Calu3 (cell line): Measurements from ENCODE around the gene WDR45B. TPM values are rescaled to one million over a fixed set of nuclear protein-coding genes. Genes with fewer than 3 reads are reported as not detected.

ENCODE experiments used
- BruUV-seq: library from RNA; stranded (reverse); fragments of 400-500 nt; replicated peaks from 2 replicates; lab custom pipeline; 2021; lab: Mats Ljungman, UMichigan
- CTCF ChIA-PET: fragments of 300-600 bp; sonication (Branson Sonifier 250); formaldehyde crosslinking; loops from one replicate; lab custom pipeline; 2022; ENCODE audit warnings: antibody characterized with exemption; lab: Charles Lee
- DNase-seq: peaks from one replicate; pipeline ENCODE4 v3.0.0; 2022
- H3K27ac Mint-ChIP-seq: one replicate; pipeline ENCODE4 v1.8.0; 2022; ENCODE audit warnings: mixed read lengths; ENCODE audit not compliant: unreplicated experiment
- H3K27me3 Mint-ChIP-seq: one replicate; pipeline ENCODE4 v1.8.0; 2022; ENCODE audit warnings: mixed read lengths; ENCODE audit not compliant: unreplicated experiment
- H3K36me3 Mint-ChIP-seq: one replicate; pipeline ENCODE4 v1.8.0; 2022; ENCODE audit warnings: mild to moderate bottlenecking, moderate library complexity, mixed read lengths; ENCODE audit not compliant: insufficient read depth, unreplicated experiment
- H3K4me1 Mint-ChIP-seq: one replicate; pipeline ENCODE4 v1.8.0; 2022; ENCODE audit warnings: mild to moderate bottlenecking, low read depth, mixed read lengths; ENCODE audit not compliant: unreplicated experiment
- H3K4me3 Mint-ChIP-seq: one replicate; pipeline ENCODE4 v1.8.0; 2022; ENCODE audit warnings: mild to moderate bottlenecking, low read depth, moderate library complexity, mixed read lengths; ENCODE audit not compliant: unreplicated experiment
- H3K9me3 Mint-ChIP-seq: one replicate; pipeline ENCODE4 v1.8.0; 2022; ENCODE audit warnings: low read depth, mixed read lengths; ENCODE audit not compliant: unreplicated experiment
- CTCF ChIP-seq: fragments of 200-600 bp; IDR thresholded peaks from one replicate; pipeline ENCODE4 v1.8.0; 2022; ENCODE audit warnings: antibody characterized with exemption; ENCODE audit not compliant: unreplicated experiment
- intact Hi-C: fragments of 100-400 bp; cut with micrococcal nuclease; formaldehyde crosslinking; loops from one replicate; pipeline ENCODE4 v1.10.0; 2022; ENCODE audit not compliant: unreplicated experiment
- total RNA-seq: library from RNA; stranded (reverse); gene quantifications from 2 replicates; pipeline ENCODE4 v1.2.3, GENCODE V29; 2022

WDR45B gene
- total RNA-seq, 1 experiment from 2014 or later: 108 TPM

- H3K9me3 Mint-ChIP-seq: peaks cover 5% of the 10 kb centered on the region
- no peaks in the 10 kb centered on the region for H3K27me3 Mint-ChIP-seq
- peak overlapping the region; percentile 42 for H3K4me3 Mint-ChIP-seq
- no peak for TF ChIP-seq CTCF
- intact Hi-C loops: no loop called here
- no TSS peak for BruUV-seq
- peak overlapping the region; percentile 96 for H3K27ac Mint-ChIP-seq
- H3K36me3 Mint-ChIP-seq: peaks cover 30% of the 10 kb centered on the region
- peaks cover 49% of the 10 kb centered on the region for H3K4me1 Mint-ChIP-seq
- CTCF ChIA-PET: interaction anchor here (0.9 to 2.6 kb wide), 4 partner anchors 9 to 70 kb away, joined by 3 to 14 read pairs (median 6); partner anchors contain the start of gene RAB40B
- no peak for DNase-seq
Measured at GRCh38 chr17:82686366-82687324, 38.4 kb upstream of the WDR45B start.

- intact Hi-C loops: no loop called here
- no peak for TF ChIP-seq CTCF
- peaks cover 30% of the 10 kb centered on the region for H3K36me3 Mint-ChIP-seq
- BruUV-seq: no TSS peak
- no peaks in the 10 kb centered on the region for H3K27me3 Mint-ChIP-seq
- H3K4me1 Mint-ChIP-seq: peaks cover 37% of the 10 kb centered on the region
- DNase-seq: no peak
- H3K4me3 Mint-ChIP-seq: no peak overlapping the region
- peak overlapping the region; percentile 93 for H3K27ac Mint-ChIP-seq
- CTCF ChIA-PET: interaction anchor here (0.7 kb wide), 1 partner anchor 29 kb away, joined by 3 read pairs; no protein-coding TSS in a partner anchor
- peaks cover 5% of the 10 kb centered on the region for H3K9me3 Mint-ChIP-seq
Measured at GRCh38 chr17:82685291-82685690, 37.0 kb upstream of the WDR45B start.

- CTCF ChIA-PET: interaction anchor here (0.5 to 1.0 kb wide), 2 partner anchors 15 to 44 kb away, joined by 3 to 4 read pairs; no protein-coding TSS in a partner anchor
- peaks cover 5% of the 10 kb centered on the region for H3K9me3 Mint-ChIP-seq
- TF ChIP-seq CTCF: no peak
- peak; percentile 51 for DNase-seq
- intact Hi-C loops: no loop called here
- no peaks in the 10 kb centered on the region for H3K27me3 Mint-ChIP-seq
- peaks cover 30% of the 10 kb centered on the region for H3K4me1 Mint-ChIP-seq
- H3K27ac Mint-ChIP-seq: peak overlapping the region; percentile 93
- peaks cover 30% of the 10 kb centered on the region for H3K36me3 Mint-ChIP-seq
- no TSS peak for BruUV-seq
- H3K4me3 Mint-ChIP-seq: peak overlapping the region; percentile 45
Measured at GRCh38 chr17:82684228-82684841, 36.1 kb upstream of the WDR45B start.

- peak overlapping the region; percentile 45 for H3K4me3 Mint-ChIP-seq
- TSS peak; percentile 56 for BruUV-seq
- peaks cover 30% of the 10 kb centered on the region for H3K4me1 Mint-ChIP-seq
- peaks cover 5% of the 10 kb centered on the region for H3K9me3 Mint-ChIP-seq
- H3K27ac Mint-ChIP-seq: peak overlapping the region; percentile 93
- CTCF ChIA-PET: no interaction called here
- no peak for DNase-seq
- intact Hi-C loops: no loop called here
- no peak for TF ChIP-seq CTCF
- H3K36me3 Mint-ChIP-seq: peaks cover 30% of the 10 kb centered on the region
- no peaks in the 10 kb centered on the region for H3K27me3 Mint-ChIP-seq
Measured at GRCh38 chr17:82683534-82683933, 35.3 kb upstream of the WDR45B start.
